T-helper 9 cell (primary cell): ENCODE results near the gene MTHFR.

Experiments used
- DNase-seq: peaks from one replicate; pipeline ENCODE4 v3.0.0-alpha.2; 2020

Gene MTHFR

GRCh38 chr1:11752359-11753088 is 53.2 kb downstream of the MTHFR start:
- DNase-seq: no peak

- DNase-seq: no peak
Observed at GRCh38 chr1:11751087-11751486, 54.7 kb downstream of the MTHFR start.

GRCh38 chr1:11749996-11750395 is 55.8 kb downstream of the MTHFR start:
- DNase-seq: no peak

DNA sequence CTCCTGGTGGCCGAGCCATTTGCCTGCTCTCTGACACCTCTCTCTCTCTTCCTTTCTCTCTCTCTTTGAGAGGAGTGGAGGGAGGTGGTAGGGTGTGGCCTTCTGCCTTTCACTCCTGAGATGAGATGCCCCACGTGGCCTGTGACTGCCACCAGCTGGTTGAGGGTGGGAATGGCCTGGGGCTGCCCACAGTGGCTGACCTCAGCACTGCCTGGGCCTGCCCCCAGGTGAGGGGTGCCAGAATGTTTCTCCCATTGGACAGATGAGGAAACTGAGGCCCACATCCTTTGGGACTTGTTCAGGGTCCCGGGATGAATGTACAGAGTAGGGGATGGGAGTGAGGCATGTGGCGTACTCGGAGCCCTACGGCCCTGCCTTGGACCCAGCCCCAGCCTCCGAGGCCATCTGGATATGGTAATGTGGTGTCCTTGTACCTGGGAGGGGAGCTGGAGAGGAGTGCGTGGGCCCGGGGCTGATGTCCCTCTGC is 56.5 kb downstream of the MTHFR start:
- DNase-seq: no peak

DNA sequence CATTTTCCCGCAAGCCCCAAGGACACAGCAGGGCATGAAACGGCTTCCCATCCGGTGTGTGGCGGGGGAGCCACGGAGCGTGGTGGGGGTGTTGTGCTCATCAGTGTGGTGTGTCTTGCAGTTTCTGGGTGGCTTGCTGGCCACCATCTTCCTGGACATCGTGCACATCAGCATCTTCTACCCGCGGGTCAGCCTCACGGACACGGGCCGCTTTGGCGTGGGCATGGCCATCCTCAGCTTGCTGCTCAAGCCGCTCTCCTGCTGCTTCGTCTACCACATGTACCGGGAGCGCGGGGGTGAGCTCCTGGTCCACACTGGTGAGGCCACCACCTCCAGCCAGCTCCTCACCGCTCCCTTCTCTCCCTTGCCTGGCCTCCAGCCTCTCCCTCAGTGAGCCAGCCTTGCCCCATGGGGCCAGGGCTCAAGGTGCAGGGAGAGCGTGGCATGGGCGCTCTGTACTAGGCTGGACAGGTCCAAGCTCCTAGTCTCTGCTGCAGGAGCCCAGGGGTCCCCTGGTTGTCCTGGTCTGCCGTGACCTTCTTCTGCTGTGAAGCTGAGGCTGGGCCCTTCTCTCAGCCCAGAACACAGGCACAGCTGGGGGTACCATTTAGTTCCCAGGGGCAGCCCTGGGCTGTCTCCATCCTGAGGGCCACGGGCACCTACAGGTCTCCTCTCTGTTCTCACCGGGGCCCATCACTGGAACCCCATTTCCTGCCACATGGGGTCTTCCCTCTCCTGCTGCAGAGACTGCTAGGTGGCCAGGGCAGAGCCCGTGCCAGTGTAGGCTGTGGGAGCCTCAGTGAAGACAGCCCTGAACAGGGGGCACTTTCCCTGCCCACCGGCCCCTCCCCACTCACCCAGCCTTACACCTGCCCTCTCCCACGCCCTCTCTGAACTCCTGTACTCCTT is 57.2 kb downstream of the MTHFR start:
- DNase-seq: no peak

DNA sequence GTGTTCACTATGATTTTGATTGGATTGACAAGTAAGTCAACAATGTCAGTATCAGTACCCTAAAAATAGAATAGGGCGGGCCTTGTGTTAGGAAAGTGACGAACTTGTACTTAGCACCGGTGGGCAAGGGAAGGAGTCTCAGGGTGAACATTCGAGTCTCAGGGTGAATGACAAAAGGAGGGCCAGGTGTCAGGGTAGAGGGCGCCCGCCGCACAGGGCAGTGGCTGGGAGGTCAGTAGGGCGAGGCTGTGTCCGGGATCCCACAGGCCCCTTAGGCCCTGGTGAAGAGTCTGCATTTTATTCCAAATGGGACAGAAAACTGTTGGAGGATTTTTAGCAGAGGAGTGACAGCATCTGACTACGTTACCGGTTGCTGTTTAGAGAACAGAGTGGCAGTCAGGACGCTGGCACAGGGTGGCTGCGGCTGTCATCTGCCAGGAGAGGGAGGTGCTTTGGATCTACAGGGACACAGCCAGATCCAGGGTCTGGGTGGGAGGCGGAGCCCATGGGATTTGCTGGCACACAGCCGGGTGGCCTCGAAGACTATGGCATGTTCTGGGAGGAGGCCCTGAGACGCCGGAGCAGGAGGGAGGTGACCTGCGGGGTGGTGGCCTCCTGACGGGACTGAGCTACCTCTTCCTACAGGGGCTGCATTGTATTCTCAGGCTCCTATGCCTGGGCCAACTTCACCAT is 58.8 kb downstream of the MTHFR start:
- DNase-seq: no peak

GRCh38 chr1:11746092-11746491 is 59.7 kb downstream of the MTHFR start:
- no peak for DNase-seq

DNA sequence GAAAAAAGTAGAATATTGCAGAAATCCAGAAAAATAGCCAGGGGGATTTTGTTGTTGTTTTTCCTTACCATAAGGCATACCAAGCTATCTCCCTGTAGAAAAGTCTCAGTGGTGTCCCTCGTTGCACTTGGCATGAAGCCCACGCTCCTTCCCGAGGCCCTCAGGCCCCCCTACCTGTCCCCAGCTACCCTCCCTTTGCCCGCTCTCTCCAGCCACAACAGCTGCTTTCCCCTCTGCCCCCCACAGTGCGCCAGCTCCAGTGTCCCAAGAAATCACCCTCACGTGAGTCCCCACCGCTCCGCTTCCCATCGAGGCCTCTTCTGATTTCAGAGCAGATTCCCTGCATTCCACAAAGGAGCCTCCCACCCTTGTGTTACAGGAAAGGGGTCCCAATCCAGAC is 61.5 kb downstream of the MTHFR start:
- DNase-seq: no peak

DNA sequence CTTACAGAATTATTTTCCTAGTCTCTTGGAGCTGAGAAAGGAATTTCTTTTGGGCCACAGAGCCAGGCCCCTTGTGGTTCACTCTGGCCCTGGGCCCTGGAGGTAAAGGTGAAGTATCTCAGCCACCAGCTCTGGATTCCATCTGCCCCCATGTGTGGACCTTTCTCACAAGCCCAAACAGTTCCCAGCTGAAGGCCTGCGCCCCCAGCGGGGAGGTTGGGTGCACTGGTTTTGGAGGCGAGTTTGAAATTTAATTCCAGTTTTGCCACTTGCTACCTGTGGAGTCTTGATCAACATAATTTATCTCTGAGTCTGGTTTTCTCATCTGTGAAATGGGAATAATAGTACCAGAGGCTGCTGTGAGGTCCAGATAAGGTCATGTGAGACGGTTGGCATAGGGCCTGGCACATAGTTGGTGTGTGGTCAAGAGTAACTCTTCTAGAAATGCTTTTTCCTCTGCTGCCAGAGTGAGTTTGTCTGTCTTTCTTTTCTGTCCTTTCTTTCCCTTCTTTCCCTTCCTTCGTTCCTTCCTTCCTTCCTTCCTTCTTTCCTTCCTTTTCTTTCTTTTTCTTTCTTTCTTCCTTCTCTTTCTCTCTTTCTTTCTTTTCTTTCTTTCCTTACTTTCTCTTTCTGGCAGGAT is 63.7 kb downstream of the MTHFR start:
- DNase-seq: no peak

DNA sequence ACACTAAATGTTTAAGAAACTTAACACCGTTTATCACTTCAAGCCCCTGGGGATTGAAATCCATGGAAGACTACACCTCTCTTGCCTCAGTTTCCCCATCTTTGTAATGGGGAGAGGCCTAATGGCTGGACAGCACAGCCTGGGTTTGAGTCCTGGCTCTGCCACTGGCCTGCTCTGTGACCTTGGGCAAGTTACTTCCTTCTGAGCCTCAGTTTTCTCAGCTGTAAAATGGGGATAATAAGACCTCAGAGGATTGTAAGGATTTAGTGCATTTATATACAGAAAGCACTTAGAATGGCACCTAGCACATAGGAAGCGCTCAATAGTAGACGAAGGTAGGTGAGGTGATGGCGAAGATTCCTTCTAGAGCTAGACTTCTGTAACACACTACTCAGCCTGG is 64.3 kb downstream of the MTHFR start:
- DNase-seq: no peak

DNA sequence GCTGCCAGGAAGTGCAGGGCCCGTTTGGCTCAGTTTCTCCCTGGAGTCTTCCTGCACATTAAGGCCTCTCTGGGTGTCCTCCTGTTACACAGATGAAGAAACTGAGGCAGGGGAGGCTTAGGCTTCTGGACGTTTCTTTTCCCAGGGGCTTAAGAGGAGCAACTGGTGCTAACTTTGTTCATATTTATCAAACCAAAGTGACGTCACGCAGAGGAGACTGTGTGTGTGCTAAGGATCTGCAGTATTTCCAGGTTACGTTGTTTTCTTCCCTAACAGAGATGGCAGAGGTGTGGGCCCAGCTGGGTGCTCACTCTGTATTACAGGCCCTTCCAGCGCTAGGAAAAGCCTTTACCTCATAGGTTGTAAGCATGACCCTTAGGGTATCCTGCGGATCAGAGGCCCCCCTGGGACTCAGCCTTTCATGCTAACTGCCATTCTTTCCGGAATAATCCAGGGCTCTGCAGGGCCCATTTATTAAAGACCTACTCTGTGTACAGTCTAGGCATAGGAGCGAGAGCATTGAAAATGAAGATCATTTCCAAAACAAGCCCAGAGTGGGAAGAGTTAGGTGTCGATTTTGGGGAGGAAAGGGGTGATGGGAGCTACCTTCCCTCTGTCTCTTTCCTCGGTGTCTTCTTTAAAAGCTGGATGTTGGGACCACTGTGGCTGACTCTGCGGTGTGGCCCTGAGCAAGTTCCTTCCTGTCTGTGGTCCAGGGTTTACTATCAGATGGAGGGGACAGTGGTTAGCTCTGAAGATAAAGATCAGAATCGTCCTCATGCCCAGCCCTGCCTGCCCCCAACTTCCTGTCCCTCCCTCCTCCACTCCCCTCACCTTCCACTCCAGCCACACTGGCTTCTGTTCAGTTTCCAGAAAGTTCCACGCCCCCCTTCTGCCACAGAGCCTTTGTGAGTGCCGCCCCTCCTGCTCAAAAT is 65.2 kb downstream of the MTHFR start:
- no peak for DNase-seq

- no peak for DNase-seq
Observed at GRCh38 chr1:11738783-11739182, 67.0 kb downstream of the MTHFR start.

GRCh38 chr1:11738096-11738495 is 67.7 kb downstream of the MTHFR start:
- no peak for DNase-seq

DNA sequence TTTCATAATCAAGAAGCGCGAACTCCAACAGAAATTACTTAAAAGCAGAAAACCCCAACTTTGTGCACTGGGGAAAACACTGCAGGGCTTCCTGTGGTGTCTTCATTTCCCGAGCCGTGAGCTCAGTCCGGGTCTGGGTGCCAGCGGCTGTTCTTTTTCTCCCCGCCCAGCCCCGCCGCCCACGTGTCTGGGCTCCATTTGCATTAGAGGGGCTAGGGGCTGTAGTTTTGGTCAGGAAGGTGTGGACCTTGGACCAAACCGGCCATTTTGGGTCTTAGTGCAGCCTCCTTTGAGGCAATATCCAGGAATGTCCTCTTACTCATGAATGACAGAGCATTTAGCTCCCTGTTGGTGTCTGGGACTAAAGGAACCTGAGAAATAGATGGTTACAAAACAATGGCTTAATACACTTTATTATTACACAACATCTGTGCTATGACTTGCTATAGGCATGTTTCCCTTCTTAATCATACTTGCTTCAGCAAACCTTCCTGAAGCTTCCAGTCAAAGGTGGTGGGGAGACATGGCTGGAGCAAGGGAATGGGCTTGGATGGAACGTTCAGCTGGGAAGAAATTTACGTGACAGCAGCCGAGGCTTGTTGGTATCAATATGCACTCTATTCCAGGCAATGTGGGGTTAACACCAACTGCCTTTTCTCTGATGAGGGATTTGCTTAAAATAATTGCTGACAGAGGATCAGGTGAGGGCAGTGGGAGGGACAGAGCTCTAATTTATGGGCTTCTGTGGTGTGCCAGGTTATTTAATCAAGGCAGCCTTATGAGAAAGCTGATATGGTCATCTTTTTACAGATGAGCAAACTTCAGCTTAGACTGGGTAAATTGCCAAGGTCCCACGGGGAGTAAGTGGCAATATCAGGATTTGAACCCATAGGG is 68.8 kb downstream of the MTHFR start:
- peak; percentile 27 for DNase-seq

DNA sequence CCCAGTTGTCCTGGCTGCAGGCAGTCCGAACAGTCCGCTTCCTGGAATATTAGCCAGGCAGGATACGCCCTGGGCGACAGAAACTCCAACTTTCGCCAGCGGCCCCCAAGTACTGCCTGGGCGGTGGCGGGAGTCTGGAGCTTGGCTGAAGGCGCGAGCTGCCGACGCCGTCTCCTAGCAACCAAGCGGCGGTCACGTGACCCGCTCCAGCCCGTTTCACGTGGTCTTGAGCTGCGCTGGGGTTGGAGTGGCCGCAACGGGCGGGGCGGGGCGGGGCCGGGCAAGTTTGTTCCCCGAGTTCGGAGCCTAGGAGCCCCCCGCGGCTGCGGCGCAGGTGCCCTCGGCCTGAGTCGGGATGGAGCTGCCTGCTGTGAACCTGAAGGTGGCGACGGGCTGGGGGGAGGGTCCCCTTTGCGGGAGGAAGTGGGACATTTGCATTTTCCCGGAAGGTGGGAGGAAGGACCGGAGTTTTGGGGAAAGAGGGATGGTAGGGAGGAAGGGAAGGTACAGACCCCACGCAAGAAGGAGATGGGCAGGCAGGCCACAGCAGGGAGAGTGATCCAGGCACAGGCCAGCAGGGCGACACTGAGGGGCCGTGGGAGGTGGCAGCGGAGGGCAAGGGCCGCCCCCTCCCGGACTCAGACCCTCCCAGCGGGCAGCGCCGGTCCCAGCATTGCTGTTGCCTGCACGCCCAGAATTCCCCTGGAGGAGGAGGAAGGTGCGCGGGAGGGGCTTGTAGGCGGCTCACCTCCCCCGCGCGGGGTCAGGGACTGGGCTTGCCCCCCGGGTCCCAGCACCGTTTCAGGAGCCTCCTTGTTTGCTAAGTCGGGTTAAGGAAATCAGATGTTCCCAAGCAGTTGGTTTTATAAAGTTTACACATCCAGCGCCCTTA is 69.7 kb downstream of the MTHFR start, which contains the start of gene AGTRAP:
AGTRAP (plus strand) TSS at position 283 of the 892 bp plus-strand sequence; CDS start at position 356, 73 bp downstream.
- peak; percentile 85 for DNase-seq
